Breast epithelium (tissue), 3 donors: ENCODE results near the gene FAM13B.

Experiments used
- CTCF ChIP-seq, 3 donors: fragments of 450-650 bp; IDR thresholded peaks; one replicate each; pipeline ENCODE4 v1.5.1; 2016 to 2017; ENCODE audit warnings: antibody characterized with exemption in 3 of 3, mild to moderate bottlenecking in 3 of 3, moderate library complexity in 3 of 3
- POLR2A ChIP-seq: fragments of 450-650 bp; IDR thresholded peaks from one replicate; pipeline ENCODE4 v1.6.1; 2016; ENCODE audit warnings: antibody characterized with exemption, mild to moderate bottlenecking, moderate library complexity

- no peak for TF ChIP-seq CTCF (IDR thresholded peaks at IDR 0.05)
- TF ChIP-seq POLR2A = no peak
These were observed 87.1 kb downstream of the FAM13B start for GRCh38 chr5:137945825-137946224.
